ENCODE results near the gene RHOXF1.
"Not testable (repeated sequence)": the region's sequence is repeated elsewhere in the genome, so short reads cannot be mapped to it uniquely, and the experiment has no call there.

RHOXF1 gene

DNA sequence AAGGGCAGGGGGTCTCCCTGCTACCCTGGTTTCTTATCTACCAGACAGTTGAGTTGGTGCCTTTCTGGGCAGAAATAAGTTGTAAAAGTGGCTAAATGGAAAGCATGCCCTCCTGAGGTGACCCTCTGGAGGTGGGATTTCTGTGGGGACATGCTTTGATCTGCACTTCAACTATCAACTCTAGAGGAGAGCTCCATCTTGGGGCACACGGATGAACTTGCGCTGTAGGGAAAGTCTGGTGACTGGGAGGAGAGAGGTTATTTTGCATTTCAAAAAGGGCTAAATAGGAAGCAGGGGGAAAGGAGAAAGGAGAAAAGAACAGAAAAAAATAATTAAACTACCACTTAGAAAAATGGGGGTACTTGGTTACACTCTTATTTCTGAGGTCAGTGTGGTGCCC, 25.5 kb downstream of the RHOXF1 start:
- no peaks in the 10 kb centered on the region for H3K9me3 ChIP-seq (ENCODE audit: insufficient read depth, low read length)
- H3K4me2 ChIP-seq (ENCODE audit: low read length) = no peak overlapping the region
- no peaks in the 10 kb centered on the region for H4K20me1 ChIP-seq (ENCODE audit: insufficient read depth, low read length)
- H3K36me3 ChIP-seq (replicated peaks; ENCODE audit: low read depth, low read length) = no peaks in the 10 kb centered on the region
- no peaks in the 10 kb centered on the region for H3K79me2 ChIP-seq (ENCODE audit: low read length)
- H3K27ac ChIP-seq (ENCODE audit: low read length) = no peak overlapping the region
- TF ChIP-seq, protein P1, sequence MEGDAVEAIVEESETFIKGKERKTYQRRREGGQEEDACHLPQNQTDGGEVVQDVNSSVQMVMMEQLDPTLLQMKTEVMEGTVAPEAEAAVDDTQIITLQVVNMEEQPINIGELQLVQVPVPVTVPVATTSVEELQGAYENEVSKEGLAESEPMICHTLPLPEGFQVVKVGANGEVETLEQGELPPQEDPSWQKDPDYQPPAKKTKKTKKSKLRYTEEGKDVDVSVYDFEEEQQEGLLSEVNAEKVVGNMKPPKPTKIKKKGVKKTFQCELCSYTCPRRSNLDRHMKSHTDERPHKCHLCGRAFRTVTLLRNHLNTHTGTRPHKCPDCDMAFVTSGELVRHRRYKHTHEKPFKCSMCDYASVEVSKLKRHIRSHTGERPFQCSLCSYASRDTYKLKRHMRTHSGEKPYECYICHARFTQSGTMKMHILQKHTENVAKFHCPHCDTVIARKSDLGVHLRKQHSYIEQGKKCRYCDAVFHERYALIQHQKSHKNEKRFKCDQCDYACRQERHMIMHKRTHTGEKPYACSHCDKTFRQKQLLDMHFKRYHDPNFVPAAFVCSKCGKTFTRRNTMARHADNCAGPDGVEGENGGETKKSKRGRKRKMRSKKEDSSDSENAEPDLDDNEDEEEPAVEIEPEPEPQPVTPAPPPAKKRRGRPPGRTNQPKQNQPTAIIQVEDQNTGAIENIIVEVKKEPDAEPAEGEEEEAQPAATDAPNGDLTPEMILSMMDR (IDR thresholded peaks at IDR 0.05; ENCODE audit: low read depth, low read length) = peak; percentile 47
- no peak for TF ChIP-seq EZH2phosphoT487 (IDR thresholded peaks at IDR 0.05; ENCODE audit: low read depth)
- no peak overlapping the region for H3K4me3 ChIP-seq (ENCODE audit: low read length)
- peaks cover 16% of the 10 kb centered on the region for H3K4me1 ChIP-seq (ENCODE audit: low read length)
- no peaks in the 10 kb centered on the region for H3K27me3 ChIP-seq (ENCODE audit: low read depth, low read length)
- no peak overlapping the region for H2AFZ ChIP-seq (ENCODE audit: low read depth, low read length)
- no peak overlapping the region for H3K9ac ChIP-seq (ENCODE audit: low read length)

DNA sequence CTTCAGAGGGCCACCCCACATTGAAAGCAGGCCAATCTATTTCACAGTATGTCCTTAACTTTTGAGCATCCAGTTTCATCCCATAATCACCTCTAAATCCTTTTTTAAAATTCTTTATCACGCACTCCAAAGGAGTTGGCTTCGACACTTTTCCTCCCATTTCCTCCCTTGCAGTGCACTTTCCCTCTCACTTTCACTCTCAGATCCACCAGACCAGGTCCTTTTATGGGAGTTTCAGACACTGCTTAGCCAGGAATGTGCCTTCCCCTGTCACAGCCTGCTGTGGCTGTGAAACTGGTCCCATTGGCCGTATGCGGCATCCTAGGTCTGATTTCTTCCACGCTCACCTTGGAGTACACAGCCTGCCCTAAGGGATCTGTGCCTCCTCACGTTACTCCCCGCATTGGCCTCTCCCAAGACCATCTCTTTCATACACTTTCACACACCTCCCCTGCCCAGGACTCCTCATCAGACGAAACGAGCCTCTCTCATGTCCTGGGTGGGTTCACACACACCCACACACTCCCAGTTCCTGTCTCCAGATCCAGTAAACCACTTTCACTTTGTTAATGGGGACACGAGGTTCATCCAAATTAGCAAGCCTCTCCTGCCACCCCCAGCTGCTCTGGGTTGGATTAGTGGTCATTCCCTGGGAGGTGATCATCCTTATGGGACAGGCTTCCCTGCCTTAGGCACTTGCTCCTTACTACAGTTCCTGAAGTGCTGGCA, 28.3 kb downstream of the RHOXF1 start:
- TF ChIP-seq EZH2phosphoT487 (IDR thresholded peaks at IDR 0.05; ENCODE audit: low read depth) = no peak
- TF ChIP-seq, protein P1 (IDR thresholded peaks at IDR 0.05; ENCODE audit: low read depth, low read length) = no peak
- H3K4me3 ChIP-seq (ENCODE audit: low read length) = 0 out of 2 replicates have a peak overlapping the region, but pooled peaks have one; percentile 10
- peak overlapping the region; percentile 31 for H3K4me2 ChIP-seq (ENCODE audit: low read length)

DNA sequence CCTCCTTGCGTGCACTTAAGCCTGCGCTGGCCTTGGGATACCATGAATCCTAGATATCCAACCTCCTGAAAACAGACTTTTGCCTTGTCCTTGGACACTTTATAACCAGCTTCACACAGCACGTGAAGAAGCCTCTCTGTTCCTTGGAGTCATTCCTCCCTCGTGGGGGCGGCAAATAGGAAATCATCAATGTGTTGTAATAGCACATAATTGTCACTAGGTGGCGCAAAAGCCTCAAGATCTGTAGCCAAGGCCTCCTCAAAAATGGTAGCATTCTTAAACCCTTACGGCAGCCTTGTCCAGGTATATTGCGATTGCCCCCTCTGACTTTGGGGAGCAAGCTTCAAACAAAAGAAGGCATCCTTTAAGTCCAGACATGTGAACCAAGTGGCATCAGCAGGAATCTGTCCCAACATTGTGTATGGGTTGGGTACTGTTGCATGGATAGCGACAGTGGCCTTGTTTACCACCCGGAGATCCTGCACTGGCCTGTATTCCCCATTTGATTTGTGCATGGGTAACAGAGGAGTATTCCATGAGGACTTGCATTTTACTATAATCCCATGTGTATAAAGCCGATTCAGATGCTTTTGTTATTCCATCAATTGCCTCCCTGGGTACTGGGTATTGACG, 30.0 kb downstream of the RHOXF1 start:
- not testable (repeated sequence) for H3K36me3 ChIP-seq (replicated peaks; ENCODE audit: low read depth, low read length); H3K27me3 ChIP-seq (ENCODE audit: low read depth, low read length); H3K9ac ChIP-seq (ENCODE audit: low read length); H3K4me3 ChIP-seq (ENCODE audit: low read length); H2AFZ ChIP-seq (ENCODE audit: low read depth, low read length); H4K20me1 ChIP-seq (ENCODE audit: insufficient read depth, low read length); H3K27ac ChIP-seq (ENCODE audit: low read length); H3K9me3 ChIP-seq (ENCODE audit: insufficient read depth, low read length); H3K79me2 ChIP-seq (ENCODE audit: low read length); H3K4me2 ChIP-seq (ENCODE audit: low read length)
- peaks cover 15% of the 10 kb centered on the region for H3K4me1 ChIP-seq (ENCODE audit: low read length)

More for the DNA sequence above, 28.3 kb downstream of the RHOXF1 start:
- Histone ChIP-seq H3K9me3 (ENCODE audit: insufficient read depth, low read length) (no peaks in the 10 kb centered on the region), H3K27ac (ENCODE audit: low read length) (no peak overlapping the region), H3K4me1 (ENCODE audit: low read length) (peaks cover 16% of the 10 kb centered on the region), H3K9ac (ENCODE audit: low read length) (no peak overlapping the region), H3K27me3 (ENCODE audit: low read depth, low read length) (no peaks in the 10 kb centered on the region), H3K36me3 (replicated peaks; ENCODE audit: low read depth, low read length) (no peaks in the 10 kb centered on the region), H3K79me2 (ENCODE audit: low read length) (no peaks in the 10 kb centered on the region), H2AFZ (ENCODE audit: low read depth, low read length) (peak overlapping the region; percentile 39; the same call in 1 of the 2 replicates), H4K20me1 (ENCODE audit: insufficient read depth, low read length) (no peaks in the 10 kb centered on the region)

DNA sequence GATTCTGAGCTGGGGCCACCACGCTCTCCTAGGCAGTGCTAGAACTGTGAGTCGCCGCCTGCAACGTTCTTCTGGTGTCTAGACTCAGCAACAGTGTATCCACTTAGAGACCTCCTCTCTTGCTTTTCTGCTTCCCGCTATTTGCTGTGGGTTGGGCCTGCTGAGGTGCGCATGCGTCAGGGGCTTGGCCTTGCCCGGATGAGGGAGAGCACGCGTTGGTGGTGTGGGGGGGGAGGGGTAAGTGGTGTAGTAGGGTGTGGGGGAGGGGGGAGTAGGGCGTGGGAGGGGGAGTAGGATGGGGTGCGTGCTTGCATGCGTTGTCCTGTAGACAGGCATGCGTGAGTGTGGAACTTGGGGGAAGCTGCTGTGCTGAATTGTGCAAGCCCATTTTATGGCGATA, 38.1 kb downstream of the RHOXF1 start, which contains the start of gene RHOXF2B:
Gene RHOXF2B, minus strand, starts transcription at position 101 of the 400 bp plus-strand sequence. CDS start 138 bp downstream, outside the sequence.
- not testable (repeated sequence) for H3K79me2 ChIP-seq (ENCODE audit: low read length); H3K4me2 ChIP-seq (ENCODE audit: low read length); H3K9ac ChIP-seq (ENCODE audit: low read length); H3K4me3 ChIP-seq (ENCODE audit: low read length); H3K27ac ChIP-seq (ENCODE audit: low read length); H3K9me3 ChIP-seq (ENCODE audit: insufficient read depth, low read length); H4K20me1 ChIP-seq (ENCODE audit: insufficient read depth, low read length); H3K36me3 ChIP-seq (replicated peaks; ENCODE audit: low read depth, low read length); H3K4me1 ChIP-seq (ENCODE audit: low read length); H2AFZ ChIP-seq (ENCODE audit: low read depth, low read length); H3K27me3 ChIP-seq (ENCODE audit: low read depth, low read length)

DNA sequence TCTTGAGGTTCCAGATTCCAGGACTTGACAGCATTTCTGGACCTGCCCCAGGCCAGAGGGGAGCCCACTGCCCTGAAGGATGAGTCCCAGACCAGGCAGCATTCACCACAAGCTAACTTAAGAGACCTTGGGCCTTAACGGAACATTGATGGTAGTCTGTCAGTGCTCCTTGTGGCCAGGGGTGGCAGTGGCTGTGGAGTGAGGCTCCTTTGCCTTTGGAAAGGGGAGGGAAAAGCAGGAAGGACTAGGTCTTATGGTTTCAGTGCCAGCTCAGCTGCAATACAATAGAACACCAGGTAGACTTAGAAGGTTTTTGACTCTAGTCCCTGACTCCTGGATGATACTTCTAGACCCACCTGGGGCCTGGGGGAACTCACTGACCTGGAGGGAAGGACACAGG, 49.5 kb downstream of the RHOXF1 start:
- H3K9me3 ChIP-seq (ENCODE audit: insufficient read depth, low read length); H3K9ac ChIP-seq (ENCODE audit: low read length); H3K27ac ChIP-seq (ENCODE audit: low read length); H4K20me1 ChIP-seq (ENCODE audit: insufficient read depth, low read length); H2AFZ ChIP-seq (ENCODE audit: low read depth, low read length); H3K79me2 ChIP-seq (ENCODE audit: low read length); H3K4me3 ChIP-seq (ENCODE audit: low read length); H3K36me3 ChIP-seq (replicated peaks; ENCODE audit: low read depth, low read length); H3K4me2 ChIP-seq (ENCODE audit: low read length); H3K27me3 ChIP-seq (ENCODE audit: low read depth, low read length); H3K4me1 ChIP-seq (ENCODE audit: low read length): not testable (repeated sequence)
